ENCODE measurements around the gene BRSK2.
"Not testable (repeated sequence)": the region's sequence is repeated elsewhere in the genome, so short reads cannot be mapped to it uniquely, and the experiment has no call there.

- not testable (repeated sequence) for TF ChIP-seq CTCF (conservative IDR thresholded peaks at IDR 0.05 in 1 of 2, IDR thresholded peaks at IDR 0.05 in 1 of 2; ENCODE audit: extremely low read depth in 1 of 2, insufficient read depth in 1 of 2, low read depth in 1 of 2, low read length in 2 of 2); EZH2 (IDR thresholded peaks at IDR 0.05; ENCODE audit: borderline replicate concordance, low read length)
Observed at GRCh38 chr11:1423406-1423805, 33.7 kb downstream of the BRSK2 start.
